Stimulated activated CD4-positive, alpha-beta T cell treated with anti-CD3 and anti-CD28 coated beads, Interleukin-15, amount 100 ng/mL, for 48 hours (primary cell): ENCODE measurements around the gene NFE2.
"Not testable (repeated sequence)": the region's sequence is repeated elsewhere in the genome, so short reads cannot be mapped to it uniquely, and the experiment has no call there.

Experiments
- DNase-seq, 2 donors: peaks; one replicate each; pipeline ENCODE4 v3.0.0-alpha.2; 2020; ENCODE audit warnings: low read depth in 2 of 2

Gene NFE2

DNA sequence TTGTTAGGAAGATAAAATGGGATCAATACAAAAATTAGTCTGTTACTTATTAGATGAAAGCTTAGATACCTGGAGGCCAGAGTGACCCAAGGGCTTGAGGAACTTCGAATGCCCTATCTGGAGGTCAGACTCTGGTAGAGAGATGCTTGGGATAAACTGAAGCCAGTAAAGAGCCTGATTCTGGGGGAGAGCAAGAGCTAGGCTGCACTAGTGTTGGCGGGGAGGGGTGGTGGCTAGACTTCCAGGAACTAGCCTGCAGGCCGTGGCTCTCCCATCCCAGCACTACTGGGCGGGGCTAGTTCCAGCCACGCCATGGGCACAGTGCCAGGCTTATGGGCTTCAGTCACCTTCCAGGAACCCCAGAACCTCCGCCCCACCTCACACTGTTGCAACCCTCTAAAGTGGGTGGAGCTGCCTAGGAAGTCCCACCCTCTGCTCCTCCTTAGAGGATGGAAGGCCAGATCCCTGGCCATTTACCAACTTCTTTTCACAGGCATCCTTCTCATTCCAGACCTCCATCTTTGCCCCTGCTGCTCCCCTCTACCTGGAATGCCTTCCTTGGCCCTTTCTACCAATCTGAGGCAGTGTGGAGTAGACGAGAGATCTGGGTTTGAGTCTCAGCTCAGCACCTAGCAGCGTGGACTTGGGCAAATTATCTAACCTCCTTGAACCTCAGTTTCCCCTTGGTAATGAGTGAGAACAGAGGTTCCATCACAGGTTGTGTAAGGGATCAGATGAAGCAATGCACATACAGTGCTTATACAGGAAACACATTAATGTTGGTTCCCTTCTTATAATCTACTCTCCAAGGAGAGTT is 6.3 kb upstream of the NFE2 start:
- DNase-seq = no peak

DNA sequence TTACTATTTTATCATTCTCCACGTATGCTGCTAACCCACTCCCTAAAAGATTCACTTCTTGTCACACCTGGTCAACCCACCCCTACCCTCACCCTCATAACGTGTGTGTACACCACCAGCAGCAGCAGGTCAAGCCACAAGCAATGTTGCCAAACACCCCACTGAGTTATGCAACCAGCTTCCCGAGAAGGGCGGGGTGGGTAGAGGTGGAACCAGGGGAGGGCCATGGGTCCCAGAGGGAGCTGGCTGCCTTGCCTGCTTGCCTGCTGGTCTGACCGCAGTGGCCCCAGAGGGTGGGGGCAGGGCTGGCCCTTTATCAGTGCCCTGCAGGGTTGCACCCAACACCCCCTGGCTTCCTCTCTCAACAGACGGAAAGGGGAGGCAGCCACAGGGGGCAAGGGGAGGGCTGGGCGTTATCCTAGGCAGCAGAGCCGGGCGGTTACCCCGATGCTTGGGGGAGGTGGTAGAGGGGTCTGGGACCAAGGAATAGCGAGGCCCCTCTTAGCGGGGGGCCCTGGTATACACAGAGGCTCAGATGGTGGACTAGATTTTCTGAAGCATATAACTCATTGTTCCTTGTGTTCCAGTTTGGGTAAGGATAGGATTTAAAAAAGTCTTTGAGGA is 3.5 kb upstream of the NFE2 start:
- DNase-seq = no peak

DNA sequence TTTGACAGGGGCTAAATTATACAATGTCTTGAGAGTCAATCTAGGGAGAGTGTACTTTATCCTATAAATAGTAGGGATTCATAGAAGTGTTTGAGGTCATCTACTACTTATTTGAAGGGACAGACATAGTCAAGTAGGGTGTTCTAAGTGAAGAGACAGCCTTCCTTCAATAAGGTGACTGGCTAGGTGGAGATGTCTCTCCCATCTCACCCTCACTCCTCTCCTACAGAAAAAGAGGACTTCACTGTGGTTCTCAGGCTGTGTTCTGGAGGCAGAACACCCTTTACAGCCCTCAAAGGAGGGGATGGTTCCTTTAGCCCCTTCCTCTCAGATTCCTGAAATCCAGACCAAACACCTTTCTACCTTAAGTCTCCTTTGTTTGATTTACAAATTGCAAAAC is 2.8 kb upstream of the NFE2 start:
- no peak for DNase-seq

DNA sequence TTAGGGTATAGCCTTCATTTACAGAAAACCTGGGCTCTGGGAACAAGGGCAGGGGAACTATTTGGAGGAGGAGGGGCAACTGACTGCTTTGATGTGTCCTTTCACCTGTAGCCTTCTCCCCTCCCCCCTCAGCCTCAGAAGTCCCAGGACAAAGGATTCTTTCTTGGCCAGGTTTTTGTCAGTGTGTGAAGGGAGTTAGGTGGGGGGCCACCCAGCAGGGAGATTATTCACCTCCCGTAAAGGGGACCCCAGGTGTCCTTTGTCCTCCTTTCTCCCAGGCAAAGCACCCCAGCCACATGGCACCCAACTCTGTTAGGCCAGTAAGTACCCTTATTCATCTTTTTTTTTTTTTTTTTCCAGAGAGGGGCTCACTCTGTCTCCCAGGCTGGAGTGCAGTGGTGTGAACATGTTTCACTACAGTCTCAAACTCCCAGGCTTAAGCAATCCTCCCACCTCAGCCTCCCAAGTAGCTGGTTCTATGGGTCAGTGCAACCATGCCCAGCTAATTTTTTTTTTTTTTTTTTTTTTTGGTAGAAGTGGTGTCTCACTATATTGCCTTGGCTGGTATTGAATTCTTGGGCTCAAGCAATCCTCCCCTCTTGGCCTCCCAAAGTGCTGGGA is 723 bp upstream of the NFE2 start:
- no peak for DNase-seq

DNA sequence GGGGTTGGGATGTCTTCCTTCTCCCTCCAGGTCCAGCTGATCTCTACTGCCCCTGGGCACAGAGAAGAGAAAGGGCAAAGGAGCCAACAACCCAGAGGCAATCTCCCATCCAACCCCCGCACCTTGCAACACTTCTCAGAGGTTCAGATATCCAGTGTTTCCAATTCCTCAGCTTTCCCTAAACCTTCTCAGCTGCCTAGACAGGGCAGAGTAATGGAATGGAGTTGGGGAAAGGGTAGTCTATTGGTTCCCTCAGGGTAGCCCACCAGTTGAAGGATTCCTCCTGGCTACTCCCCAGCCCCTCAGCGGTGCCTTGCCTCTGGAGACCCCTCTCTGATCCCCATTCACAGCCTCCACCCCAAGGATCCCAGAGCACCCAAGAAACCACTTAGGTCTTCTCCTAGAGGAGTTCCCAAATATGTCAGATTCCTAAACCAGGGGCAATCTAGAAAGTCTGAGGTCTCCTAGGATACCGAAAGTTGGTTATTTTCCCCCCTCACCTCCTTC is 537 bp downstream of the NFE2 start:
- DNase-seq = no peak

DNA sequence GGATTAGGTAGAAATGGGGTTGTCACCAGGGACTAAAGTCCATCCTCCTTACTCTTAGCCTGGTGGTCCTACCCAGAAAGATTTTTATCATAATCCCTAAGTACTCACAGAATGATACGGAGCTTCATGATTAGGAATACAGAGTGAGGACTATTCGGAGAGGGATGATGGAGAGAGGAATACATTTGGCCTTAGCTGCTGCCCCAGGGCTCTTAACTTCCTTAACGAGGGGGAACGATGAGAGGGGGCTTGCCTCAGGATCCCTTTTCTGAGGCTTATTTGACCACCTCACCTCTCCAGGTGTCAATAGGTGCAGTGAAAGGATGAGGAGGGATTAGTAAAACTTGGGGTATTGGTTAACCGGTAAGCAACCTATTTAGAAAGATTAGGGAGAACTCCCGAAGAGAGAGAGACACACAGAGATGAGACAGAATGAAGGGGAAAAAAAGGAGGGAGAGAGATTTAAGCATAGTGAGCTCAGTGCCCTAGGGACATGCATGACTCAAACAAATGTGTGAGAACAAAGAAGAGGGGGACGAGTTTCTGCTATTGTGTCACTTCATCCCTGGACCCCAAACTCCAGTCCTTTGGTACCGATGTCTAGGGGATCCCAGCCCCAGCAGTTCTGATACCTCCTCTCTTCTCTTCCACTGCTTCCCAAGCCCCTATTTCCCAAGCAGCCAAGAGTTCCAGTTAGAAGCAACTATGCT is 1.1 kb downstream of the NFE2 start:
- no peak for DNase-seq

DNA sequence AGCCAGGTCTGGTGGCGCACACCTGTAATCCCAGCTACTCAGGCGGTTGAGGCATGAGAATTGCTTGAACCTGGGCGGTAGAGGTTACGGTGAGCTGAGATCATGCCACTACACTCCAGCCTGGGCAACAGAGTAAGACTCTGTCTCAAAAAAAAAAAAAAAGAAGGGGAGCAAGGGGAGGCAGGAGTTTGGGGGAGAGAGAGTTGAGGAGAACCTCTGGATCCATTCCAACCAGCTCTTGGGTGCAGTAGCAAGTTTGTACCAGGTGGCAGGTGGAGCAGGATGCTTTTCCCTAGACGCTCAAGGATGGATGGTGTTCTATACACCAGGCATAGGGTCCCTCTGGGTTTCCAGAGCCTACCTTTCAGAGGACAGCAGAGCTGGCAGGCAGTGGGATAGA is 1.9 kb downstream of the NFE2 start:
- DNase-seq = no peak

DNA sequence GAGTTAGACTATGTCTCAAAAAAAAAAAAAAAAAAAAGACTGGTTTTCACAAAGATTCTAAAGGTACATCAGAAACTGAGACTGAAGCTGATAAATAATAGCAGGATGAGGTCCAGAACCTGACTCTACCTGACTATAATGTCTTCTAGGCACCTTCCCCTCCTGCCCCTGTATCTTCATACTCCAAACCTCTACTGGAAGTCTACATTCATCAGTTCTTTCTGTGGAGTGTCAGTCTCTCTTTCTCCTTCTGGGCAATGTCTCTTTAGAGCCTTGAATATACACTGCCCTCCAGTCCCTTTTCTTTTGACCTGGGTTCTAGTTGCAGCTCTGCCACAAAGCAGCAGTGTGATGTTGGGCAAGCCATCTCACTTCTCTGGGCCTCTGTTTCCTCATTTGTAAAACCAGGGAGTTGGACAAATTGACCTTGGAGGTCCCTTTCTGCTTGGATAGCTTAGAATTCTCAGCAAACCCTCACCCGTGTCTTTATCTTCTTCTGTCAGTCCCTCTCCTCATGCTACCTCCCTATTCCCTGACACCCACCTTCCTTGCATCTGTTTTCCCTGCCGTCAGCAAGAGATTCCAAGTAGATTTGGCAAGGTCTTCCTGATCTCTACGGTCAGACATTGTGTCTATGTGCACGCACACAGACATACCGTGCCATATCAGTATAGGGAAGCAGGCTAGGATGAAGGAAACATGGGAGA is 4.3 kb downstream of the NFE2 start:
- no peak for DNase-seq

DNA sequence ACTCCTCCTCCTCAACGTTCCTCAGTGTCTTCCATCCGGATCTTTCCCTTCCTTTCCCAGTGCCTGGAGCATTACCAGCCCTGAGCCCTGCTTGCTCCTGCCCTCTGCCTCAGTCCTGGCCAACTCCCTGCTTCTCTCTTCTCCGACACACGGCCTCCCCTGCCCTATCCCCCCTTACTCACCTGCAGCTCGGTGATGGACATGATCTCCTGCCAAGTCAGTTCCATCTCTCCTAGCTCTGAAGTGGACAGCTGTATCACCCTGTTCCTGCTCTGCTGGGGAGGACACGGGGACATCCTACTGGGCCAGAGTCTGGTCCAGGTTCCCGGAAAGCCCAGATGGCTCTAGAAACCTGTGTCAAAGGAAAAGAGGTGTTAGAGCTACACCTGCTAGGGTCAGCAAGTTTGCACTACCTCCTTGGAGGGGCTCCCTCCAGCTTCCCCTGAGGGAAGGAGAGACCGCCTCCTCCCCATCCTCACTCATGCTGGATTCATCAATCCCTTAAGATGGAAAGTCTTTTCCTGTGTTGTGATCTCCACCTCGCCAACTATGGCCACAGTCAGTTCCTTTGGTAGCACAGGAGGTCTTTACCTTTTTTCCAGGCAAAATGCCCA is 5.8 kb downstream of the NFE2 start:
- no peak for DNase-seq

DNA sequence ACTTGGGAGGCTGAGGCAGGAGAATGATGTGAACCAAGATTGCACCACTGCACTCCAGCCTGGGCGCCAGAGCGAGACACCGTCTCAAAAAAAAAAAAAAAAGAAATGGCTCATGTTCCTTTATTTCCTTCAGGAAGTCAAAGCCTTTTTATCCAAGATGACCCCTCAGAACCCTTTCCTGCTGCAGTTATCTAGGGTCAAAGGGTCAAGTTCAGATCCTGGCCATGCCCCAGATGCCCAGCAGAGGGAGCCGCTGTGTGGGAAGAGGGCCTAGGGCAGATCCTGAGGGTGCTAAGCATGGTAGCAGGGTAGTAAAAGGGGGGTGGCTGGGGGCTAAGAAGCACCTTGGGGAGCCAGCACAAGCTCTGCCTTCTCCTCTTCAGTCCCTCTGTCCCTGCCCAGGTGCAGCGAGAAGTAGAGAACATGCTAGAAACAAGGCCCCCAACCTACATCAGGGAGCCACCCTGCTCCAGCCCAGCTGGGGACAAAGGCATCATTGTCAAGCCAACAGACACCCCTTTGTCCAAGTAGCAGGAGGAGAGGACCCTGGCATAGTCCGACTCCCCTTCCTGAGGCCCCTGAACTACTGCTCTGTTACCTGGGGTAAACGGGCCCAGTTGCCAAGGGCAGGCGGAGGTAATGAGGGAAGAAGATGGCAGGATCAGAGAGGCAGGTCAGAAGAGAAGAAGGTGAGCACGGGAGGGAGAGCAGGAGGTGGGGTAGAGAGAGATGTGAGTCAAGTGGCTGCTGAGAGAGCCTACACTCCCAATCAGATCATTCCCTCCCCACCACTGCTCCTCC is 6.5 kb downstream of the NFE2 start:
- peak; percentile 27 to 55 for DNase-seq

DNA sequence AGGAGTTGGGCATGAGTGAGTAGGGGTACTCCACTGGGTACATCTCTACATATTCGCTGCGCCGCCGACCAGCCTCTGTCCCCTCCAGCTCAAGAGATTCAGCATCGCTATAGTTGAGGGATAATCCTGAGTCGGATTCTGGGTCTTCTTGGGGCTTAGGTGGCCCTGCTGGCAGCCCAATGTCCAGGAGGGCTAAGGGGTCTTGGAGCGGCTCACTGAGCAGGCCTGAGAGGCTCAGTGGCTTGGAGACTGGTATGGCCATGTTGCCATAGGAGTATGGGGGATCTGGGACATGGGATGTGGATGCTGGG is 7.9 kb downstream of the NFE2 start:
- no peak for DNase-seq

DNA sequence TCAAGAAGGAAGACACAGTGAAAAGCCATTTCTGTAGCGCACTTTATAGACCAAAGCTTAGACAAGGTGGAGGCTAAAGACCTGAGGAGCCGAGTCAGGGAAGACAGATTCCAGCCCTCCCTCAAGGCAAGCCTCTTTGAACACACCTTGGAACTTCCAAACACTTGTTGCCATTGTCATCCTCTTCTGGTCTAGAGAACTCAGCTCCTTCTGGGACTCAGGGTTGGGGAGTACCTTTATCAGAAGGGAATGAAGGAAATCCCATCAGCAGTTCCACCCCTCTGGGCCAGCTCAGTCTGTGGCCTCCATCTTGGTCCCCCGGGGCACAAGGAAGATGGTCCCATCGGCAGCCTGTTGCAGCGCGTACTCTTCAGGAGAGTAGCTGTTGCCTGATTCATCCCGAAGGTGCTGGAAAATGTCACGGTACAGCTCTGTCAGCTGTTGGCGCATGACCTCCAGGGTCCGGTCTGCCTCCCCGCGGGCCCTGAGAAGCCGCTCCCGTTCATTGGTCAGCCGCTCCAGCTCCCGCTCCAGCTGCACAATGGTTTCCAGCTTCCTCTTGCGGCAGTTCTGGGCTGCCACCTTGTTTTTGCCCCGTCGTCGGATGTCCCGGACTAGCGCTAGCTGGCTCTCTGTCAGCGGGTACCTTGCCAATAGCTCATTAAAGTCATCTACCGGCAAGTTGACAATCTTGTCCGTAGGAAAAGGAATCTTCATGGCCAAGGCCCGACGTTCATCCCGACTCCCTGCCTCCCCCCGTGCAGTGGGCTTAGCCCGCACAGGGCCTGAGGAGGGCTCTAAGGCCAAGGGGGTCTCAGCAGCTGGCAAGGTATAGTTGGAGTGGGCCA is 8.5 kb downstream of the NFE2 start:
- DNase-seq = no peak

DNA sequence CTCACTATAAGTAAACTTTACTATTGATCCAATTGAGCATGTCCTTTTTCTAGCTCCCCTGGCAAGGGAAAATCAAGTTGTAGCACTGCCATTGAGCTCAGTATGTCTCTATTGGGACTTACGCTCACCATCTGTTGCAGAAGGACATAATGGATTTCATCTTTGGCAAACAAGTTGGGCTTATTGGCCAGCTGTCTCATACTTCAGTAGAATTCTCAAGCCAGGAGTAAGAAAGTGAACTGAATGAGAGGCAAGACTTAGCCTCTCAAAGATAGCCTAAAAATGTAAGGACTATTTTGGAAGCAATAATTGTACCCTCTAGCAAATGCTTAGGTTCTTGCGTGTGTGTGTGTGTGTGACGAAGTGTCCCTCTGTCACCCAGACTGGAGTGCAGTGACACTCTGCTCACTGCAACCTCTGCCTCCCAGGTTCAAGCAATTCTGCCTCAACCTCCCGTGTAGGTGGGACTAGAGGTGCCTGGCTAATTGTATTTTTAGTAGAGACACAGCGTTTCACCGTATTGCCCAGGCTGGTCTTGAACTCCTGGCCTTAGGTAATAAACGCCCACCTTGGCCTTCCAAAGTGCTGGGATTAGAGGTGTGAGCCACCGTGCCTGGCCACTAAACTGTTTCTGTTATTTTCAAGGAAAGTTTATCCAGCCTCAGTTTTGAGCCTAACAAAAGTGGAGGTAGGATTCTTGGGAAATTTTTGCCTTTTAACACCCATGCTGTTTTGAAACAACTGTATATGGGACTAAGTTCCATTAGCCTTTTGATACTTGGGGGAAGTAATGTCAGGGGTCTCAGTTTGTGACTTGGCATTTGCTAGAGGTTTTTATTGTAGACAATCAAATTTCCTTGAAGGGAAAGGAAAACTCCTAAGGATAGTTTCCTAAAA is 13.3 kb downstream of the NFE2 start:
- DNase-seq = no peak

DNA sequence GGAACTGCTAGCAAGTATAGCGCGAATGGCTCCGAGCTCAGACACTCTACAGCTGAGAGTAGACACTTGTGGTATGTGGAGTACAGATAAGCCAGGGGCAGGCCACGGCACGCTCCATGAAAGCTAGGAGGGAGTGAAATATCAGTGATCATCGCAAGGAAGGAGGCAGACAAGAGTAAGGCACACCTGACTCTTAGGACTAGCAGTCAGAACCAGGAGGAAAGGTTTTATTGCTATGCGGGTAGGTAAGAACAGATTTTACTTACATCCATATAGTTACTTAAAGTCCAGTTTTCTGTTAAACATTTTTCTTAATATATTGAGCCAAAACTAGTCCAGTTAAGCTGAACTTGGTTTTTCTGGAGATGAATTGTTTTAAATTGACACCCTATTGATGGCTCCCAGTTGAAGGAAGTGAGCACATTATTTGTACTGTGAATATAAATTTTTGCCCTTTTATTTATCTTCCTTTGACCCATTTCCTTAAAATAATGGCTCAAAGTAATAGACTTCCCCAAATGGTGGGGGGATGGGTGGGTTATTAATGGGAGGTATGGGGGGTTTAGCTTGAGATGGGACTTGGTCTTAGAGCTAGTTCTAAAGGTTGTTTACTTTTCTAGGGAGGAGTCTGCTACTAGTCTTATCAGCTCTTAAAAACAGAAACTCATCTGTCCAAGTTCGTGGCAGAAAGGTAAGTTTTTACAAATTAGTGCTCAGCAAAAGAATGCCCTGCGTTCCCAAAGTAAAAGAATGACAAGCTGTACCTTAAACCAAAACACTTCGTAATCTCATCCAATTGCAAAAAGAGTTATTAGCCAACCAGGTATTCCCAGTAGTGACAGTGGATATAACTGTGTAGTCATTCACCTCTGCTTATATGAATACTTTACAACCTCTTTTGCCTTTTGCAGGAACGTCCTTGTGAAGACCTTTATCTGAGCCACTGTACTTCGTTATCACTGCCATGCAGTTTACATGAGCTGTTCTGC is 14.5 kb downstream of the NFE2 start:
- DNase-seq = no peak

DNA sequence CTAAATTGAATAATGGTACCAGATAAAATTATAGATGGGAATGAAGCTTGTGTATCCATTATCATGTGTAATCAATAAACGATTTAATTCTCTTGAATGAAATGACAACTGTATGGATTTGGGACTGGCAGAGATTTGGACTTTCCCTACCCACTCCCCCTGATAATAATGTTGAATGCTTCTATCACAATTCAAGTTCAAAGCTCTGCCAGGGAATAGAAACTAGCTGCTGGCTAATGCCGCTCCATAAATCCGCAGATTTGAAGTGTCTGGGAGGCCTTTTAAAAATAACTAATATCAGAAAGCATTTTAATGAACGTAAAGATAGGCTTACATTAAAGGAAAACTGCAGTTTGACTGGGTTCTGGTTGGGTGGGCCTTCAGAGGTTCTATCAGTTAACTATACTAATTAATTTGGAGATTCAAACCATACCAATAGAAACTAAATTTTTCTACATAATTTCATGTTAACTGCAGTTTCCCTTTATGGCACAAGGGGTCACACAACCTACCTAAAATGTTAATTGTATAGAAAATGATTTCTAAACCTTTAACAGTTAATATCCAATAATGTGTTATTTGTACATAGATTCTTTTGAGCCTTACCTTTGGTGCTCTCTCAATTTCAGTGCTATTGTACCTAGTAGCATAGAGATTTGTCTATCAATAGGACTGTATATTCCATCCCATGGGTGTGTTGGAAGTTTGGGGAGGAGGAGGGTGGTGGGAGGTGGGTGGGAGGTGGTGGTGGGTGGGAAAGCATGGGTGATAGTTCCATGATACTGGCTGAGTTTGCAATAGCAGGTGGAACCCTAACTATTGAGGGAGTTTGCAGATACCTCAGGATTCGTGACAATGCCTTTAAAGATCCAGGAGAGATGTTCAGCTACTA is 15.4 kb downstream of the NFE2 start:
- DNase-seq = no peak

DNA sequence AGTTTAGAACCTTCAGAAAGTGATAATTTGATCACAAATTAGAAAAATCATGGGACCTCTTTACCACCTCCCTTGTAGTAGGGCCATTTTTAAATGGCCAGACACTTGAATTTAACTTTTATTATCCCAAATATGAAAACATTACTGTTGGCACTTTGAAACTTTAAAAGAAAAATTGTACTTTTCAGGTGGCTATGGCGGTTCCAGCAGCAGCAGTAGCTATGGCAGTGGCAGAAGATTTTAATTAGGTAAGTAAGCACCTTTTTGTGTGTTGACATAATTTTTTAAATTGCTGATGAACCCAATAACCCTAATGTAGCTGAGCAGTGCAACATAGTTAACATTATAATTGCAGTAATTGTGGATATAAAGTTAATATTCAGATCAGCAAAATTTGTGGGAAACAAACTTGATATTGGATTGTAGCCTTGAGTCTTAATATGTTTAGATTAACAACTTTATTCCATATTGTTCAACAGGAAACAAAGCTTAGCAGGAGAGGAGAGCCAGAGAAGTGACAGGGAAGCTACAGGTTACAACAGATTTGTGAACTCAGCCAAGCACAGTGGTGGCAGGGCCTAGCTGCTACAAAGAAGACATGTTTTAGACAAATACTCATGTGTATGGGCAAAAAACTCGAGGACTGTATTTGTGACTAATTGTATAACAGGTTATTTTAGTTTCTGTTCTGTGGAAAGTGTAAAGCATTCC is 16.6 kb downstream of the NFE2 start:
- DNase-seq = not testable (repeated sequence)
